ENCODE results near the gene KCNH6.

KCNH6 gene

DNA sequence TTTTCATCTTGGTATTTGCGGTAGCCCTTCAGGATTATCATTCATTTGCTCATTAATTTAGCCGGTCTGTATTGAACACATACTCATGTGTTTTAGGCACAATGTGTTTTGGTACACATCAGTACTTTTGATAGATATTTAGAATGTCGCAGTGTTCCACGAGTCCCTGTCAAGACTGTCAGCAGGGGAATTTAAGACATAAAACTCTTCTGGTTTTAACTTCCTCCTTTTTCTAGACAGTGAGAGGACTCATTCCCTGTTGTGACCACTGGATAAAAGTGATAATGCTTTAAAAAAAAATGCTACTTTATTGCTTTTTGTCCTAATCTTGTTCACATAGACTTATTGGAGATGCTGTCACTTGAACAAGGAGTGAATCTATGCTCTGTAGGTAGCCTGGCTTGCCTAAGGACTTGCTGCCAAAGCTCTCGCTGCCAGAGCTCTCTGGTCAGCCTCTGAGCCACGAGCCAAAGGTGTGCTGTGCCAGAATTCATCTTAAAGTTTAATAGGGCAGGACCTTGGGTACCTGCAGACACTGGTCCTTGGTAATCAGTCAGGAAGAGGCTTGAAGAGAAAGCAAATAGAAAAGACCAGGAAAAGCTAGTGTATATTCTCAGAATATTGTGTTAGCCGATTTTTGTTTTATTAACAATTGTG lies 32.5 kb downstream of the KCNH6 start:
- no peak for DNase-seq

DNA sequence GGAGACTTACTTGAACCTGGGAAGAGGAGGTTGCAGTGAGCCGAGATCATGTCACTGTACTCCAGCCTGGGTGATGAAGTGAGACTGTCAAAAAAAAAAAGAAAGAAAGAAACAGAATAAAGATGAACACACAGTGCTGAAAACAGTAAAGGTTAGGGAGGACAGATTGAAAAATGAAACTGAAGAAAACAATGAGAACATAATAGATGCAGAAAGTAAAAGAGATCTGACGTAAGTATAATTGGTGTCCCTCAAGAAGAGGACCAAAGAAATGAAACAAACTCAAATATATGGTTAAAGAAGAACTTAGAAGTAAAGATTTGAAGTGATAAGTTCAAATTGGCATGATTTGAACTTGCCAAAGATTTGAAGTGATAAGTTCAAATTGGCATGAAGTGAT lies 34.3 kb downstream of the KCNH6 start:
- DNase-seq: no peak

DNA sequence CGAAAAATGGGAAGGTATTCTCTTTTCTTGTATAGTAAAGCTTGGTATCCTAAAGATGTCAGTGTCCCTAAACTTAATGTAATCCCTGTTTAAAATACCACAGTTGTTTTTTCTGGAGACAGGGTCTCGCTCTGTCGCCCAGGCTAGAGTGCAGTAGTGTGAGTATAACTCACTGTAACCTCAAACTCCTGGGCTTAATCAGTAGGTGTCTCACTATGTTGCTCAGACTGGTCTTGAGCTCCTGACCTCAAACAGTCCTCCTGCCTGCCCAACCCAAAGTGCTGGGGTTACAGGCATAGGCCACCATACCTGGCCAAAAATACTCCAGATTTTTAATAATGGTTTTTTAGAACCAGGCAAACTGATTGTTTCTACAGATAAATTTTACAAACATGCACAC lies 35.3 kb downstream of the KCNH6 start:
- DNase-seq: no peak

DNA sequence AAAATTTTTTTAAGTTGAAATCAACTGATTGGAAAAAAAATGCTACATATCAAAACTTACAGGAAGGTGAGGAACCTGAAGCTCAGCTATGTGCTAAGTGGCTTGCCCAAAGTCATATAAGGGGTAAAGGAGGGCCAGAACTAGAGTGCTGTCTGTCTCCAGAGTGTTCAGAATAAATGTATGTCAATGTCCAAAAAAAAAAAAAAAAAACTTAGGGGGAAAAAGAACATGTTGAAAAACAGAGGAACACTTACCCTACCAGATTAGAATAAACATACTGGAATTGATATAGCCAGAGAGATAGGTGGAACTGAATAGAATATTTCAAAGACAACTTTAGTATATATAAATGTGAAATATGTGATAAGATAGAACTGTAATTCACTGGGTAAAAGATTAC lies 38.7 kb downstream of the KCNH6 start:
- DNase-seq: no peak

DNA sequence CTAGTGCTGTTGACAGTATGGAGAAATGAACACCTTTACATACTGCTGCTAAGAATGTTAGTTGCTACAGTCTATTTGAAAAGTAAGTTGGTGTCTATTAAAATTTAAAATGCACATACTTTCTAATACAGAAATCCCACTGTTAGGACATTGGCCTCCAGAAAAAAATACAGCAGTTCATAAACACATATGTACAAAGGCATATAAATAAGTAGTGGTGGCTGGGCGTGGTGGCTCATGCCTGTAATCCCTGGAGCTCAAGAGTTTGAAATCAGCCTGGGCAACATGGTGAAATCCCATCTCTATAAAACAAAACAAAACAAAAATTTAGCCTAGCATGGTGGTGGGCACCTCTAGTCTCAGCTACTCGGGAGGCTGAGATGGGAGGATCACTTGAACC lies 40.2 kb downstream of the KCNH6 start:
- DNase-seq: no peak

DNA sequence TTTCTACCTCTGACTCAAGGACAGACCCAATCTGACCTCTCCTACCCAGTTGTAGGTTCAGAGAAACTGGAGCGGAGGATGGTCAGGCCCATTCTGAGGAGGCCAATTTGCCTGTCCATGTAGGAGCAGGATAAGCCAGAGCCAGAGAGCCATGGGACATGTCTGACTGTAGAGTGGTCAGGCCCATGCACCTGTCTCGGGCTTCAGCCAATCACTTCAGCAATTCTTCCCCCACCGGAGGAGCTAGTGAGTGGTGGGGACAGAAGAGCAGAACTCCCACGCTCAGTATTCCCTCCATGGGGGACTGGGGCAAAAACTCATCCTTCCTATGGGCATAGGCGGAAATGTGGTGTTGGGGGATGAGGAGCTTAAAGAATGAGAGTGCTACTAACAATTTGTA lies 41.4 kb downstream of the KCNH6 start:
- DNase-seq: no peak

DNA sequence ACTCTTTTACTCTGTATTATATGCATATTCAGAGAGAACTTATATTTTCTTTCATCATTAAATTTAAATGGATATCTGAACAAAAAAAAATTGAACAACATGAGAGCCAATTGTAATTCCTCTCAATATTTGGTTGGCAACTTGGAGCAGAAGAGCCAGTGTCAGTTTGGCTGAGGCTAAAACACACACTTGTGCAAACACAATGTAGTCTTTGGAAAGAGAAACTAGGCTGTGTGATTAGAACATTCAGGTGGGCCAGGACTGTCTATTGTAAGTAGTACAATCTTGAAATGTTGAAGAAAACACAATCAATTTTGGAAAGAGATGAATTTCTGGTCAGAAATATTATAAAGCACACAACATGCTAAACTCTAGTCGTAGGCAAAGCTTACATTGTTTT lies 44.1 kb downstream of the KCNH6 start:
- no peak for DNase-seq

DNA sequence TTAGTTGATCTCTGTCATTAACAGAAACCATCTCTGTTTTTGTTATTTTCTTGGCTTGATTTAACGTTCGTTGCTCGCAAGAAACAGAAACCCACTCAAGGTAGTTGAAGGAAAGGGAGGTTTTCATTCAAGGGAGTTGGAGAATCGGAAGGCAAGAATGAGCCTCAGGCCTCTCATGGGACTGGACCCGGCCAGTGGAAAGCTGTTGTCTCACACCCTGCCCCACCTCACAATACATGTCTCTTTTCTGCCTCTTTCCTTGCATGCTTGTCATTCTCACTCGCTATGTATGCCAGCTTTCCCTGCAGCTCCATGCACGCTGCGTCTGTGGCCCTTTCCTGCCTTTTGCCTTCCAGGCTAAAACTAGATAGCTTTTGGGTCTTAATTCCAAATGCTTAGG lies 45.4 kb downstream of the KCNH6 start:
- no peak for DNase-seq

DNA sequence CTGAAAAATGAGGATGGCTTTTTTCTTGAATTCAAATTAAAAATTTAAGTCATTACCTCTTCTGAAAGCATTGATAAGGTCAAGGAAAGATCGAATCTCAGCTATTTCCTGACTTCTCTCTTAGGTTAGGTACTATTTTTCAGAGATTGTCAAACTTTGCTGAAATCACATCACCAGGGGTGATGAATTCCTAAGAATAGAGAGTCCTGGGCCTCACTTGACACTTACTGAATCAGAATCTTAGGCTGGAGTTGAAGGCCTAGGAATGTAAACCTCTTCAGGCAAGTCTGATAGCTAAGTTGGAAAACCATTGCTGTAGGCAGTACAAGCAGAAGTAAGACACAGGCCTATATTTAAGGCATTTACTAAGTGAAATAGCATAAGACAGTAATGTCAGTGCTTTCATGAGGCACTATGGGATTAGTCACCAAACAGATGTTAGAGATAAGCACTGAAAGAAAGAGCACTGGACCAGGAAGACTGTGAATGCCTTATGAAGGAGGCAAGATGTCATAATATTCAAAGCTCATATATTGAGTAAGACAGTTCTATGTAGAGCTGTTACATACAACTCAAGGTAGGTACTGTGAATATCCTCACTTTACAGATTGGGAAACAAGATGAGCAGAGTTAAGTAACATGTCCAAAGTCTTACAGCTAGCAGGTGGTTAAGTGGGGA lies 48.6 kb downstream of the KCNH6 start:
- DNase-seq: no peak

DNA sequence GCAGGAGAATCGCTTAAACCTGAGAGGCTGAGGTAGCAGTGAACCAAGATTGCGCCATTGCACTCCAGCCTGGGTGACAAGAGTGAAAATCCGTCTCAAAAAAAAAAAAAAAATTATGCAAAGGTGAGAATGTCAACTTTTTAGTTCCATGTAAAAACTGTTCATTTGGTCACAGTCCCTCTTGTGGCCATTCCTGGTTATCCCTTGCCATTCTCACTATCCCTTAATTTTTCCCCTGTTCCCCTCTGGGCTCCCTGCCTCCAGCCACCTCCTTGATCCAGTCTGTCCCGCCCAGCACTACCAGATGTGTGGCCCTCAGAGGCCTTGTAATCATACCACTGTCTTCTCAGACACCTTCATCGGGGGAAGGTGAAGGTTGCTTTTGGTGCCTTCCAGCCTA lies 50.5 kb downstream of the KCNH6 start:
- no peak for DNase-seq

DNA sequence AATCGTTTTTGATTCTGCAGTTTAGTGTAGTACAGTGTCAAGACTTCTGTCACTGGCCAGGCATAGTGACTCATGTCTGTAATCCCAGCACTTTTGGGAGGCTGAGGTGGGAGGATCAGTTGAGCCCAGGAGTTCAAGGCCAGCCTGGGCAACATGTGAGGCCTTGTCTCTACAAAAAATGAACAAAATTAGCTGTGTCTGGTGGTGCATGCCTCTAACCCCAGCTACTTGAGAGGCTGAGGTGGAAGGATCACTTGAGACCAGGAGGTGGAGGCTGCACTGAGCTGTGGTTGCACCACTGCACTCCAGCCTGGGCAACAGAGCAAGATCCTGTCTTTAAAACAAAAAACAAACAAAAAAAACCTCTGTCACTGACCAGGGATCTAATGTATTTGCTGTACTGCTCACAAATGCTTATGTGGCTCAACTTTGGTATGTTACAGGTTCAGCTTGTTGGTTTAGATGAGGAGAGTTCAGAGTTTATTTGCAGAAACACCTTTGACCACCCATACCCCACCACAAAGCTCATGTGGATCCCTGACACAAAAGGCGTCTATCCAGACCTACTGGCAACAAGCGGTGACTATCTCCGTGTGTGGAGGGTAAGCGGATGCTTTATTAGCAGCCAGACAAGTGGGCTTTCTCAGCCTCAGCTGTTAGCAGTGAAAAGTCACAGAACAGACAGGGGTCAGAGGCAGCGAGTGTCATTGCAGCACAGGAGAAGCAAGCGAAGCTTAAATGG lies 55.0 kb downstream of the KCNH6 start:
- DNase-seq: no peak

DNA sequence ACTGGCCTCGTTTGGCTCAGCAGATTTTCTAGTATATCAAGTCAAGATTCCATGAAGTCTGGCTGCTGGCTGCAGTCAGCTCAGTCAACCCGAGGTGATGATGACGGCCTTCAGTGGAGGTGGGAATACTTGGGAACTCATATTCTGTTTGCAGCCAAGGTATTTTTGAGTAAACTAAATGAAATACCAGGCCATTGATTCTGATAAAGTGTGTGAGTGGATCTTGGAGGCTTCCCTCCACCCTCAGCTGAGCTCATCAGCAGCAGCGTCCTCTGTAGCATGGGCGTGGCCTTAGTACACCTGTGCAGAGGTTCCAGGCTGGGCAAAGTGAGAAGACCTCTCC lies 55.6 kb downstream of the KCNH6 start:
- no peak for DNase-seq

DNA sequence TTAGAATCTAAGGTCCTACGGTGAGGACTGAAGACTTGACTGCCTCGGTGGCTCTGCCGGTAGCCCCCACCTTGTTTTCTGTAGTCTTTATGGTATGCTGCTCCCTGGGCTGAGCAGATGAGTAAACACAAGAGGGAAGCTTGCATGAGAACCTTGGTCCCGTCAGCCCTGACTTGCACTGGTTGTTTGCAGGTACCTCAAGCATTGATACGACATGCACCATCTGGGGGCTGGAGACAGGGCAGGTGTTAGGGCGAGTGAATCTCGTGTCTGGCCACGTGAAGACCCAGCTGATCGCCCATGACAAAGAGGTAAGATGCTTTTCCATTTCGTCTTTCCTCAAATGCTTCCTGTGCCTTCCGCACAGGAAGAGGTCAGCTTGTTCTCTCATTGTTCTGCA lies 56.5 kb downstream of the KCNH6 start:
- DNase-seq: no peak

DNA sequence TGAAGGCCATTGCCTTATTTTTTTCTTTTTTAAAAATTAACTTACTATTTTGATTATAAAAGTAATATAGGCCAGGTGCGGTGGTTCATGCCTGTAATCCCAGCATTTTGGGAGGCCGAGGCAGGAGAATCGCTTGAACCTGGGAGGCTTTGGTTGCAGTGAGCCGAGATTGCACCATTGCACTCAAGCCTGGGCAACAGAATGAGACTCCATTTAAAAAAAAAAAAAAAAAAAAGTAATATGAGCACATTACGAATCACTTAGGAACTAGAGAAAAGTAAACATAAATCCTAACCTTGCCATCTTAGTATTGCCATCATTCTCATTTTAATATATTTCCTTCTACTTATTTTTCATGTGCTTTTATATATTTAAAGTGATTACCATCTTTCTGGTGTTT lies 64.6 kb downstream of the KCNH6 start:
- no peak for DNase-seq

DNA sequence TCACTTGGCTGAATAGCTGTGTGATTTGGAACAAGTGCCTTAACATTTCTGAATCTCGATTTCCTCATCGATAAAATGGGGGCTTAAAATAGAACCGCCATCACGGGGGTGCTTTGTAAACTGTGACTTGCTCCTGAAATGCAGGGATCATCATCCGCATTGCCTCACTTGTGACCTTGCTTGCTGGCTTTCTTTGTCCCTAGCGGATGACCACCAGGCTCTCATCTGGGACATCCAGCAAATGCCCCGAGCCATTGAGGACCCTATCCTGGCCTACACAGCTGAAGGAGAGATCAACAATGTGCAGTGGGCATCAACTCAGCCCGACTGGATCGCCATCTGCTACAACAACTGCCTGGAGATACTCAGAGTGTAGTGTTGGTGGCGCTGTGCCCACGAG lies 65.6 kb downstream of the KCNH6 start:
- no peak for DNase-seq

DNA sequence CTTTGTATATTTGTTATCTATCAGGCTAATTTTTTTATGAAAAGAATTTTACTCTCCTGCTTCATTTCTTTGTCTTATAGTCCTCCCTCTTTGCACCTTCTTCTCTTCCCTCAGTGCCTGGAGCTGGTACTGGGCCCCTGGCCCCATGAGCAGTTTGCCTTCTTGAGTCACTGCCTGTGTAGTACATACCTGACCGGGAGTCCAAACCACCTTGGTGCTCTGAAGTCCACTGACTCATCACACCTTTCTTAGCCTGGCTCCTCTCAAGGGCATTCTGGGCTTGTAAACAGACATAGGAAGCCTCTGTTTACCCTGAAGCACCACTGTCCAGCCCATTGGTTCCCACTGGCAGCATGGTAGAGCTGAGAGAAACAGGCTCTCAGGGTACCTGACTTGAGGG lies 66.5 kb downstream of the KCNH6 start:
- no peak for DNase-seq

DNA sequence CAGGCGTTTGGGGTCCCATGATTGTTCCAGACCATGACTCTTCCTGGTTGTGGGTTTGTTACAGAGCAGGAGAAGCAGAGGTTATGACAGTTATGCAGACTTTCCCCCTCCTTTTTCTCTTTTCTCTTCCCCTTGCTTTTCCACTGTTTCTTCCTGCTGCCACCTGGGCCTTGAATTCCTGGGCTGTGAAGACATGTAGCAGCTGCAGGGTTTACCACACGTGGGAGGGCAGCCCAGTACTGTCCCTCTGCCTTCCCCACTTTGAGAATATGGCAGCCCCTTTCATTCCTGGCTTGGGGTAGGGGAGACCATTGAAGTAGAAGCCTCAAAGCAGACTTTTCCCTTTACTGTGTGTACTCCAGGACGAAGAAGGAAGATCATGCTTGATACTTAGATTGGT lies 69.6 kb downstream of the KCNH6 start:
- DNase-seq: no peak

DNA sequence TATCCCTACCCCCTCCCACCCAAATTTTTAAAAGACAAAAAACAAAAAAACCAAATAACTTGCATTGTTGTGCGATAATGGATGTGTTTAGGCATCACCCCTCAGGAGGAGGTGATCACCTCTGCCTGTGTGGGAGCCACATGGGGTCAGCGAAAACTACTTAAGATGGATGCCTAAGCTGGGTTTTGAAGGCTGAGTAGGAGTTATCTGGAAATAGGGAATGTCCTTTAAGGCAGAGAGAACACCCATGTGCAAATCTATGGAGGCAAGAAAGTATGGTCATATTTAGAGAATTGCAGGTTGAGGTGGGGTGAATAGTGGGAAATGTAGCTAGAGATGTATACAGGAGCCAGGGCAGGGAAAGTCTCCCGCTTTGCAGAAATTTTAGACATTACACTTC lies 72.0 kb downstream of the KCNH6 start:
- no peak for DNase-seq

All from GDM1 (cell line).